IPS-18c (cell line): ENCODE measurements around the gene NAGLU.
"Not testable (repeated sequence)": the region's sequence is repeated elsewhere in the genome, so short reads cannot be mapped to it uniquely, and the experiment has no call there.

Source experiments
- H3K4me3 ChIP-seq: 2 replicates; pipeline ENCODE4 v1.7.0; 2013; ENCODE audit warnings: low read depth, mild to moderate bottlenecking, low read length, moderate library complexity; ENCODE audit not compliant: insufficient read depth
- H3K9me3 ChIP-seq: one replicate; pipeline ENCODE4 v1.6.1; 2013; ENCODE audit warnings: mild to moderate bottlenecking, low read length, moderate library complexity; ENCODE audit not compliant: control insufficient read depth, insufficient read depth

NAGLU gene

DNA sequence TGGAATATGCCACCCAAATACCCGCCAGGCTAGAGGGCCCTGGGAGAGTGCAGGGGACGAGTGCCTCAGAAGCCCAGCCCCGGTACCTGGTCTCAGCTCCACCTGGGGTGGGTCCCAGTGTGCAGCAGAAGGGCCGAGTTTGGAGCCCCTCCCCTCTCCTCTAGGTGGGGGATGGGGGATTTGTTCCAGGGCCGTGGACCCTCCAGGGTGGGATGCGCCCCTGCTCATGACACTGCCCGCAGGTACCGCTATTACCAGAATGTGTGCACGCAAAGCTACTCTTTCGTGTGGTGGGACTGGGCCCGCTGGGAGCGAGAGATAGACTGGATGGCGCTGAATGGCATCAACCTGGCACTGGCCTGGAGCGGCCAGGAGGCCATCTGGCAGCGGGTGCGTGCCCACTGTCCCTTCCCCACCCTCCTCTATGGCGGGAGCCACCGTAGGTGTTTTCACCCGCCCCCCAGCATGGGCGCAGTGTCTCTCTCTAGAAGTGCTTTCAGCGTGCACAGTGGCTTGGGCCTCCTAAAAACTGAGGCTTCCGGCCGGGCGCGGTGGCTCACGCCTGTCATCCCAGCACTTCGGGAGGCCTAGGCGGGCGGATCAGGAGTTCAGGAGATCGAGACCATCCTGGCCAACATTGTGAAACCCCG is 1.2 kb downstream of the NAGLU start:
- peak overlapping the region; percentile 62 for H3K4me3 ChIP-seq
- no peaks in the 10 kb centered on the region for H3K9me3 ChIP-seq

DNA sequence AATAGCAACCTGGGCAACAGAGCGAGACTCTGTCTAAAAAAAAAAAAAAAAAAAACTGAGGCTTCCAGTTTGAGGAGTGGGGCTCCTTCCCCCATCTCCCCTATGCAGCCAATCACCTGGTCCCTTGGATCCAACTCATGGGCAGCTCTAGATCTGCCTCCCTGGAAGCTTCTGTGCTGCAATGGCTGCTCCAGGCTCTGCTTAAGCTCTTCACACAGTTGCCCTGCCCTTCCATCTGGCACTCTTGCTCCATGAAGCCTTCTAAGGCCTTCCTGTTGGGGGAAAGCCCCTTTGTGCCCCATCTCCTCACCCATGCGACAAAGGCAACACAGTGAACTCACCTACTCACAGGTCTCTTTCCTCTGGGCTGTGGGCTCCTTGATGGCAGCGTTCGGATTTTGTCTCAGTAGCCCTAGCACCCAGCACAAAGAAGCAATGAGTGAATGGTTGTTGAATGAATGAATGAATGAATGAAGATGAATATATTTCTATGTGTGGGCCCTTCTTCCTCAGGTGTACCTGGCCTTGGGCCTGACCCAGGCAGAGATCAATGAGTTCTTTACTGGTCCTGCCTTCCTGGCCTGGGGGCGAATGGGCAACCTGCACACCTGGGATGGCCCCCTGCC is 1.9 kb downstream of the NAGLU start:
- no peaks in the 10 kb centered on the region for H3K9me3 ChIP-seq
- H3K4me3 ChIP-seq, result no peak overlapping the region

GRCh38 chr17:42538482-42538881 is 2.4 kb downstream of the NAGLU start:
- Histone ChIP-seq H3K4me3 (no peak overlapping the region), H3K9me3 (no peaks in the 10 kb centered on the region)

DNA sequence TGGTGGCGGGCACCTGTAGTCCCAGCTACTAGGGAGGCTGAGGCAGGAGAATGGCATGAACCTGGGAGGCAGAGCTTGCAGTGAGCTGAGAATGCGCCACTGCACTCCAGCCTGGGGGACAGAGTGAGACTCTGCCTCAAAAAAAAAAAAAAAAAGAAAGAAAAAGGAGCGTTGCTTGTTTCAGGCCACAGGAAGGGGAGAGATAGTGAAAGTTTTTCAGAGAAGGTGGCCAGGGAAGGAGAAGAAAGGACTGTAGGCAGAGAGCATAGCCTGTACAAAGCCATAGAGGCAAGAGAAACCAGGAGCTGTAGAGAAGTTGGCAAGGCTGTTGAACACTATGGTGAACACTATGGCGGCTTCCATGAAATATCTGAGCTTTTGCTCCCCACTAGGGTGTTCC is 4.5 kb downstream of the NAGLU start:
- H3K4me3 ChIP-seq, H3K9me3 ChIP-seq: not testable (repeated sequence)

DNA sequence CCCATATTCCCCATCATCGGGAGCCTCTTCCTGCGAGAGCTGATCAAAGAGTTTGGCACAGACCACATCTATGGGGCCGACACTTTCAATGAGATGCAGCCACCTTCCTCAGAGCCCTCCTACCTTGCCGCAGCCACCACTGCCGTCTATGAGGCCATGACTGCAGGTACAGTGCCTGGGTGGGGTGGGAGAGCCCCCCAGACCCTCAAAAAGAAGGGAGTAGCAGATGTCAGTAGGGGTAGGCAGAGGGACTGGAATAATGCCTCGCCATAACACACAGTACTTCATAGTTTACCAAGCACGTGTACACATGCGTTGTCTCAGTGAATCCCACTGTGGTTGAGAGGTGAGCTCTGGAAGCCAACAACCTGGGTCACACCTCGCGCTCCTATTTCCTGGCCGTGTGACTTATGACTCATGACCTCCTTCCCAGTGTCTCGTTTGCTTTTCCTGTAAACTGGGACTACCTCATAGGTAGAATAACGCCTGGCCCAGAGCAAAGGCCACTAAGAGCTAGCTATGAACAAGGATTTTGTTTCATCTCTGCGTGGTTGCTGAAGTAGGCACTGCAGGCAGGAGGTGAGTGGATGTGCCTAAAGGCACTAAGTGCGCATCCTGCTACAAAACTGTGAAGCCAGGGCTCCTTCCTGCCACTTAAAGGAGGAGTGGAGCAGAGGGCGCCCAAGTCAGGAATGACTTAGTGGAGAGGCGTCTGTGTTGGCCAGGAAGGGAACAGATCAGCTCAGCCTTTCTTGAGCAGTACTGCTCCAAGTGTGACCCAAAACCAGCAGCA is 5.2 kb downstream of the NAGLU start:
- H3K4me3 ChIP-seq, result no peak overlapping the region
- no peaks in the 10 kb centered on the region for H3K9me3 ChIP-seq

DNA sequence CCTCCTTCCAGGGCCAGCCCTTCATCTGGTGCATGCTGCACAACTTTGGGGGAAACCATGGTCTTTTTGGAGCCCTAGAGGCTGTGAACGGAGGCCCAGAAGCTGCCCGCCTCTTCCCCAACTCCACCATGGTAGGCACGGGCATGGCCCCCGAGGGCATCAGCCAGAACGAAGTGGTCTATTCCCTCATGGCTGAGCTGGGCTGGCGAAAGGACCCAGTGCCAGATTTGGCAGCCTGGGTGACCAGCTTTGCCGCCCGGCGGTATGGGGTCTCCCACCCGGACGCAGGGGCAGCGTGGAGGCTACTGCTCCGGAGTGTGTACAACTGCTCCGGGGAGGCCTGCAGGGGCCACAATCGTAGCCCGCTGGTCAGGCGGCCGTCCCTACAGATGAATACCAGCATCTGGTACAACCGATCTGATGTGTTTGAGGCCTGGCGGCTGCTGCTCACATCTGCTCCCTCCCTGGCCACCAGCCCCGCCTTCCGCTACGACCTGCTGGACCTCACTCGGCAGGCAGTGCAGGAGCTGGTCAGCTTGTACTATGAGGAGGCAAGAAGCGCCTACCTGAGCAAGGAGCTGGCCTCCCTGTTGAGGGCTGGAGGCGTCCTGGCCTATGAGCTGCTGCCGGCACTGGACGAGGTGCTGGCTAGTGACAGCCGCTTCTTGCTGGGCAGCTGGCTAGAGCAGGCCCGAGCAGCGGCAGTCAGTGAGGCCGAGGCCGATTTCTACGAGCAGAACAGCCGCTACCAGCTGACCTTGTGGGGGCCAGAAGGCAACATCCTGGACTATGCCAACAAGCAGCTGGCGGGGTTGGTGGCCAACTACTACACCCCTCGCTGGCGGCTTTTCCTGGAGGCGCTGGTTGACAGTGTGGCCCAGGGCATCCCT is 7.4 kb downstream of the NAGLU start:
- Histone ChIP-seq H3K9me3 (no peaks in the 10 kb centered on the region), H3K4me3 (no peak overlapping the region)

GRCh38 chr17:42544874-42545283 is 8.8 kb downstream of the NAGLU start:
- Histone ChIP-seq H3K9me3 (no peaks in the 10 kb centered on the region), H3K4me3 (no peak overlapping the region)

DNA sequence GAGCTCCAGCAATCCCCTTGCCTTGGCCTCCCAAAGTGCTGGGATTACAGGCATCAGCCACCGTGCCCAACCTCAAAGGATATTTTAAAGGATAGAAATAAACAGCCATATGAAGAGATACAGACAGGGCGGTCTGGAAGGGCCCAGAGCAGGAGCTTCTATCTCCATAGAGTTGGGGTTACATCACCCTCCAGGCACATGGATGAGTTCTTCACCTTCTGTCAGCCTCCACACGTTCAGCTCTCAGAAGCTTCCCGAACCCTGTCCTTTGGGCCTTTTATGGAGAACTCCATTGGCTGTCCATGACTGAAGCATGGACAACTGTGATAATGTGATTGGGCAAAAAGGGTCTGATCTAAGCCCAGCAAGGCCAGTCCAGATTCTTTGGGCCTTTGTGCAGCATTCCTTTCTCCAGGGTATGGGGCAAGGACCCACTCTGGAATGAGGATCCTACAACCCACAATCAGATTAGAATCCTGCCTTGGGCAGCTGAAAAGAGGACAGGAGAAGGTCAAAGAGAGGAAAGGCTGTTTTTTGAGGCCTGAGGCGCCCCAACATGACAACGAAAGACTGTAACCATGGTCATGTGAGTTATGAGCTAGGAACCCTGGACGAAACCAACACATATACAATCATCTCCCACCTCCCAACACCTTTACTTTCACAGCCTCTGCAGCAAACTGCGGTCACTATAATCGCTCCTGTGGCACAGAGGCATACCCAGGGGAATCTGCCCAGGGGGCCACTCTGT is 9.9 kb downstream of the NAGLU start:
- not testable (repeated sequence) for H3K9me3 ChIP-seq, H3K4me3 ChIP-seq

- no peak overlapping the region for H3K4me3 ChIP-seq
- no peaks in the 10 kb centered on the region for H3K9me3 ChIP-seq
These were observed 11.0 kb downstream of the NAGLU start for GRCh38 chr17:42547001-42547461.

DNA sequence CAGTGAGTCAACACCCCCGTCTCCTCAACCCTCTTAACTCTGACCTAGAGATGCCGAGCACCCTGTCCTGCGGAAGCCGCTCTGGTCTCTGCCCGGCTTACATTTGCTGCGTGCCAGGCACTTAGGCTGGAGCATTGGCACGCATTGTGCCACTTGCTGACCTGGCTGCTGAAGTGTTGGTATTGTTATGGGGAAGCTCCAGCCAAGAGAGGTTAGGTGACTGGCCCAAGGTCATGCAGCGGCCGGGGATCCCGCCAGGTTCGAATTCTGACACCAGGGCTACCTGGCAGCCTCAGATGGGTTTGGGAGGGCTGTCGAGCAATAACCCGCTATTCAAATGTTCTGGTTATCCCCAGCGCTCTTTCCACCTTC is 11.6 kb downstream of the NAGLU start:
- Histone ChIP-seq H3K9me3 (no peaks in the 10 kb centered on the region), H3K4me3 (peak overlapping the region; percentile 52; the same call in 1 of the 2 replicates)

- Histone ChIP-seq H3K4me3 (peak overlapping the region; percentile 52), H3K9me3 (no peaks in the 10 kb centered on the region)
These were observed 12.2 kb downstream of the NAGLU start for GRCh38 chr17:42548070-42548837.

DNA sequence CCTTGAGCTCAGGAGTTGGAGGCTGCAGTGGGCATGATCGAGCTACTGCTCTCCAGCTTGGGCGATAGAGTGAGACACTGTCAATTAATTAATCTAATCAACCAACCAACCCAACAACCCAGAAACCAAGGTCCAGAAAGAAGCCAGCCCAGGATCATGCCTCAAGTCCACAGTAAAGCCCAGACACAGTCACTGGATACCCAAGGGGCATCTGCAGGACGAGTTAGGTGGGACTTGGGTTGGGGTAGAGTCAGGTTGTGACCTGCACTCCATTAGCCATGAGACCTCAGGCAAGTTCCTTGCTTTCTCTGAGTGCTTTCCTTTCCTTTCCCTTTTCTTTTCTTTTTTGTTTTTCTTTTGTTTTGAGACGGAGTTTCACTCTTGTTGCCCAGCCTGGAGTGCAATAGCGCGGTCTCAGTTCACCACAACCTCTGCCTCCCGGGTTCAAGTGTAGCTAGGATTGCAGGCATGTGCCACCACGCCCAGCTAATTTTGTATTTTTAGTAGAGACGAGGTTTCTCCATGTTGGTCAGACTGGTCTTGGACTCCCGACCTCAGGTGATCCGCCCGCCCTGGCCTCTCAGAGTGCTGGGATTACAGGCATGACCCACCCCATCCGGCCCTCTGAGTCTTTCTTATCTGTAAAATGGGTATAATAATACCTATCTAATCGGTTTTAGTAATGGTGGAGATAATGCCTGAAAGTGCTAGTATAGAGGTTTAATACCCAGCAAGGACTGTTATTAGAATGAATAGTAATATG is 13.1 kb downstream of the NAGLU start:
- Histone ChIP-seq H3K9me3 (no peaks in the 10 kb centered on the region), H3K4me3 (peak overlapping the region; percentile 52; the same call in 1 of the 2 replicates)

- not testable (repeated sequence) for H3K9me3 ChIP-seq
- peak within 1 kb of the TSS; percentile 92 for H3K4me3 ChIP-seq
These were observed 16.7 kb downstream of the NAGLU start, which contains the start of gene HSD17B1 for GRCh38 chr17:42552736-42553135. HSD17B1 (plus strand) TSS chr17:42552923; CDS start chr17:42552934, 11 bp downstream.

DNA sequence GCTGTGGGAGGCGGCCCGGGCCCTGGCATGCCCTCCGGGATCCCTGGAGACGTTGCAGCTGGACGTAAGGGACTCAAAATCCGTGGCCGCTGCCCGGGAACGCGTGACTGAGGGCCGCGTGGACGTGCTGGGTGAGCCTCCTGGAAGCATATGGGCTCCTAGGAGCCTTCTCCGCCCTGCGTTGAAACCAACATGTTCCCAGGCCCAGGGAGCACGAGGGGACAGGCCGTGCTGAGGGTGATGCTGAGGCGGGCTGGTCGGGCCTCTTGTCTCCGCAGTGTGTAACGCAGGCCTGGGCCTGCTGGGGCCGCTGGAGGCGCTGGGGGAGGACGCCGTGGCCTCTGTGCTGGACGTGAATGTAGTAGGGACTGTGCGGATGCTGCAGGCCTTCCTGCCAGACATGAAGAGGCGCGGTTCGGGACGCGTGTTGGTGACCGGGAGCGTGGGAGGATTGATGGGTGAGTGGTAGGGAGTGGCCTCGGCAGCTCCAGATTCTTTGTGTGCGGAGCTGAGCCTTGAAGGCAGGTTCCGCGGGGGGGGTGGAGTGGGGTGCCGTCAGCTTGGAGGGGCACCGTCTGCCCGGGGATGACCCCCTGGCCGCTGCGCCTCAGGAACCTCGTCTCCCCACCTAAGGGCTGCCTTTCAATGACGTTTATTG is 17.2 kb downstream of the NAGLU start:
- peak overlapping the region; percentile 92; the same call in 1 of the 2 replicates for H3K4me3 ChIP-seq

DNA sequence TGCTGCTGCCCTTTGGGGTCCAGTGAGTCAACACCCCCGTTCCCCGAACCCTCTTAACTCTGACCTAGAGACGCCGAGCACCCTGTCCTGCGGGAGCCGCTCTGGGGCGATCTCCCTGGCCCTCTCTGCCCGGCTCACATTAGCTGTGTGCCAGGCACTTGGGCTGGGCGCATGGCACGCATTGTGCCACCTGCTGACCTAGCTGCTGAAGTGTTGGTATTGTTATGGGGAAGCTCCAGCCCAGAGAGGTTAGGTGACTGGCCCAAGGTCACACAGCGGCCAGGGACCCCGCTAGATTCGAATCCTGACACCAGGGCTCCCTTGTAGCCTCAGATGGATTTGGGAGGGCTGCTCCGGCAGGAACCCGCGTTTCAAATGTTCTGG is 17.8 kb downstream of the NAGLU start:
- Histone ChIP-seq H3K9me3 (no peaks in the 10 kb centered on the region), H3K4me3 (peak overlapping the region; percentile 92)

More for the DNA sequence above, 17.2 kb downstream of the NAGLU start:
- H3K9me3 ChIP-seq, result no peaks in the 10 kb centered on the region
